Transverse colon (tissue), 4 donors: ENCODE results near the gene HMCN2. TPM values are rescaled to one million over a fixed set of nuclear protein-coding genes. Genes with fewer than 3 reads are reported as not detected.

Source experiments
- DNase-seq: peaks from one replicate; pipeline ENCODE4 v3.0.0-alpha.2; 2019
- H3K27ac ChIP-seq, 4 donors: fragments of 200-600 bp; sonication (generic); 2 replicates each; pipeline ENCODE4 v1.5.1; 2016 to 2018; ENCODE audit warnings: inconsistent platforms in 4 of 4
- H3K27me3 ChIP-seq: fragments of 200-600 bp; sonication (generic); 2 replicates; pipeline ENCODE4 v1.5.1; 2017; ENCODE audit warnings: inconsistent platforms
- H3K36me3 ChIP-seq, 4 donors: fragments of 200-600 bp; sonication (generic); 2 replicates each; pipeline ENCODE4 v1.5.1; 2017 to 2019; ENCODE audit warnings: inconsistent platforms in 4 of 4
- H3K4me1 ChIP-seq, 4 donors: fragments of 200-600 bp; sonication (generic); 2 replicates each; pipeline ENCODE4 v1.5.1; 2017 to 2020; ENCODE audit warnings: inconsistent platforms in 4 of 4
- H3K4me3 ChIP-seq, 4 donors: fragments of 200-600 bp; sonication (generic); 1 replicate in 1 of 4; 2 replicates in 3 of 4; pipeline versions ENCODE4 v1.5.1 to v1.6.1; 2017 to 2019; ENCODE audit warnings: inconsistent platforms in 4 of 4
- H3K9me3 ChIP-seq, 2 donors: fragments of 200-600 bp; sonication (generic); 2 replicates each; pipeline ENCODE4 v1.5.1; 2017 to 2019; ENCODE audit warnings: inconsistent platforms in 2 of 2
- EP300 ChIP-seq: sonication (generic); formaldehyde crosslinking; IDR thresholded peaks from one replicate; pipeline ENCODE4 v1.6.1; 2017; ENCODE audit warnings: antibody characterized with exemption, low read depth
- POLR2A ChIP-seq: fragments of 450-650 bp; IDR thresholded peaks from one replicate; pipeline ENCODE4 v1.6.1; 2016; ENCODE audit warnings: antibody characterized with exemption, mild to moderate bottlenecking, moderate library complexity
- POLR2AphosphoS5 ChIP-seq, 3 donors: sonication (generic); formaldehyde crosslinking; IDR thresholded peaks; one replicate each; pipeline ENCODE4 v1.6.1; 2016; ENCODE audit warnings: antibody characterized with exemption in 3 of 3
- WGBS, 2 donors: methylation state at CpG; one replicate each; pipeline ENCODE4 v1.1.5; 2018; ENCODE audit warnings: low coverage in 1 of 2; 5-methylcytosine and 5-hydroxymethylcytosine counted together
- in situ Hi-C, 4 donors: fragments of 200-750 bp; cut with MboI; loops; one replicate each; pipeline versions ENCODE4 v1.15.0 to v1.15.1; 2017; ENCODE audit warnings: low sequenced_read_pairs in 3 of 4, low pct_ligation_motif_present in 1 of 4, low pct_unique_long_range_greater_than_20kb in 1 of 4
- intact Hi-C: fragments of 100-400 bp; cut with DNase I; formaldehyde crosslinking; loops from one replicate; pipeline ENCODE4 v1.15.1; 2023; ENCODE audit warnings: low total_unique reads
- total RNA-seq, 4 donors: library from RNA; depleted of rRNA; stranded (reverse); fragments of >200 nt; gene quantifications; one replicate each; pipeline ENCODE4 v1.1.0, GENCODE V29; 2016
- TF ChIP-seq, protein P1 (sequence below), 5 experiments: fragments of 200-600 bp in 3 of 5; fragments of 450-650 bp in 2 of 5; sonication (generic) in 3 of 5; IDR thresholded peaks; 1 replicate in 2 of 5; 2 replicates in 3 of 5; pipeline ENCODE4 v1.5.1; 2016 to 2017; ENCODE audit warnings: antibody characterized with exemption in 5 of 5, inconsistent platforms in 3 of 5, mild to moderate bottlenecking in 2 of 5, moderate library complexity in 1 of 5

Gene HMCN2
- total RNA-seq, 4 donors from 2014 or later = 7.8 to 40.0 (median 15.2) TPM

DNA sequence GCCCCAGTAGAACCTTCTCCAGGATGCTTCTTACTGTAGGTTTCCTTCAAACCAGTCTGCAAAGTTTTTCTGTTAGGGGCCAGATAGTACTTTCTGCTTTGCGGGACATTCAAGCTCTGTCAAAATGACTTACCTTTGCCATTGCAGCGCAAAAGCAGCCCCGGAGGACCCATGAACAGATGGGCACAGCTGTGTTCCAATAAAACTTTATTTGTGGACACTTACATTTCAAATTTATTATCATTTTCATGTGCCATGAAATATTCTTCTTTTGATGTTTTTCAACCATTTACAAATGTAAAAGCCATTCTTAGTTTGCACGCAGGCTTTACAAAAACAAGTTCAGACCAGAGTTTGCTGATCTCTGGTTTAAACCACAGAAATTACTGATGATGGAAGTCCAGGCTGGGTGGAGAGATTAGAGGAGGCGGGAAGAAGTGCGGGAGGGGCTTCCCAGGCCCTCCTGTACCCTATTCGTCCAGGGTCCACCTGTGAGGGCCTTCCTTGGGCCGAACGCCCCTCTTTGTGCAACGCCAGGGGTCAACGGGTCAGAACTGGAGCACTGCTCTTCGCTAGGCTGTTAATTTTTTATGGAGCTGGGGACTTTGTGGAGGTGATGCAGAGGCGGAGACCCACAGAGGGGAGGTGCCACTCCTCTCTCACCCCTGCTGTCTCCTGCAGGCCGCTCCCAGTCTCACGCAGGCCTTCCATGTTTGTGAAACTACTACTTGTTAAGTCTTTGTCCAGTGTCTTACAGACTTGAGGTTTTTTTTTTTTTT is 171.6 kb downstream of the HMCN2 start:
- 80 to 100% methylated on average over 2 to 15 of the region's 15 CpGs for WGBS, 2 donors
- Histone ChIP-seq H3K4me3 (no peak overlapping the region), H3K36me3 (no peaks in the 10 kb centered on the region), H3K27ac (no peak overlapping the region), H3K9me3 (peaks cover 9 to 12% of the 10 kb centered on the region in 2 donors), H3K4me1 (peaks cover 0 to 13% (median 12%) of the 10 kb centered on the region in 4 donors), H3K27me3 (peaks cover 27% of the 10 kb centered on the region)
- no peak for TF ChIP-seq EP300
- no peak for TF ChIP-seq POLR2AphosphoS5 (IDR thresholded peaks at IDR 0.05)
- no peak for TF ChIP-seq POLR2A
- TF ChIP-seq, protein P1, sequence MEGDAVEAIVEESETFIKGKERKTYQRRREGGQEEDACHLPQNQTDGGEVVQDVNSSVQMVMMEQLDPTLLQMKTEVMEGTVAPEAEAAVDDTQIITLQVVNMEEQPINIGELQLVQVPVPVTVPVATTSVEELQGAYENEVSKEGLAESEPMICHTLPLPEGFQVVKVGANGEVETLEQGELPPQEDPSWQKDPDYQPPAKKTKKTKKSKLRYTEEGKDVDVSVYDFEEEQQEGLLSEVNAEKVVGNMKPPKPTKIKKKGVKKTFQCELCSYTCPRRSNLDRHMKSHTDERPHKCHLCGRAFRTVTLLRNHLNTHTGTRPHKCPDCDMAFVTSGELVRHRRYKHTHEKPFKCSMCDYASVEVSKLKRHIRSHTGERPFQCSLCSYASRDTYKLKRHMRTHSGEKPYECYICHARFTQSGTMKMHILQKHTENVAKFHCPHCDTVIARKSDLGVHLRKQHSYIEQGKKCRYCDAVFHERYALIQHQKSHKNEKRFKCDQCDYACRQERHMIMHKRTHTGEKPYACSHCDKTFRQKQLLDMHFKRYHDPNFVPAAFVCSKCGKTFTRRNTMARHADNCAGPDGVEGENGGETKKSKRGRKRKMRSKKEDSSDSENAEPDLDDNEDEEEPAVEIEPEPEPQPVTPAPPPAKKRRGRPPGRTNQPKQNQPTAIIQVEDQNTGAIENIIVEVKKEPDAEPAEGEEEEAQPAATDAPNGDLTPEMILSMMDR (IDR thresholded peaks at IDR 0.05) = no peak
- intact Hi-C loops (no loop called here), in situ Hi-C loops (no loop called here)
- no peak for DNase-seq

DNA sequence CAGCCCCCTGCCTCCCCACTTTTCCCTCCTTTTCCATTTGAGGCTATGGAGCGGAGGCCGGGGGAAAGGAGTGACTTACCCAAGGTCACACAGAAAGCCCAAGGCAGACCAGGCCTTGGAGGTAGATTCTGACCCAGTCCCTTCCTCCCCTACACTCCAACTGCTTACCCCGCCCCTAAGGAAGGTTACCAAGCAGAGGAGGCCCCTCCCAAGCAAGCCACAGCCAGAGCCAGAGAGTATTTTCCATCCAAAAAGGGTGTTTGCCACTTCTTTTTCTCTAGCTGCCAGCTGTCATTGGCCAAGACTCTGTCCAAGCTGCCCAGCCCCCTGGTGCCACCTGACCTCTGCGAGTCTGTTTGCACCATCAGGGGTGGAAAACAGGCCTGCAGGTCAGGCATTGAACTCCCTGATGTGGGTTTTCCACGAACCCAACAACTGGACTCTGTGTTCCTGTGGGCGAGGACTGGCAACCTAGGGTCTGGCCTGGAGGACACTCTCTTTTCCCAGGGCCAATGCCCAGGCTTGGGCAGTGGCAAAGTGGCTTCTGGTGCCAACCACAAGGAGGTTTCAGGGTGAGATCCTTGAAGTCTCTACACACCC is 172.9 kb downstream of the HMCN2 start:
- TF ChIP-seq EP300 (no peak), POLR2AphosphoS5 (IDR thresholded peaks at IDR 0.05) (no peak), POLR2A (no peak)
- TF ChIP-seq, protein P1 (IDR thresholded peaks at IDR 0.05) = no peak
- intact Hi-C loops = no loop called here
- H3K4me3 ChIP-seq = no peak overlapping the region
- WGBS, 2 donors = 84% methylated on average over 6 of the region's 6 CpGs; no CpG with 5 or more reads in 1 of the 2 donors
- H3K9me3 ChIP-seq = peaks cover 9 to 12% of the 10 kb centered on the region in 2 donors
- H3K27me3 ChIP-seq = peaks cover 19% of the 10 kb centered on the region
- in situ Hi-C loops = no loop called here
- peaks cover 0 to 5% (median 3%) of the 10 kb centered on the region in 4 donors for H3K4me1 ChIP-seq
- H3K36me3 ChIP-seq = no peaks in the 10 kb centered on the region
- no peak for DNase-seq
- no peak overlapping the region for H3K27ac ChIP-seq

DNA sequence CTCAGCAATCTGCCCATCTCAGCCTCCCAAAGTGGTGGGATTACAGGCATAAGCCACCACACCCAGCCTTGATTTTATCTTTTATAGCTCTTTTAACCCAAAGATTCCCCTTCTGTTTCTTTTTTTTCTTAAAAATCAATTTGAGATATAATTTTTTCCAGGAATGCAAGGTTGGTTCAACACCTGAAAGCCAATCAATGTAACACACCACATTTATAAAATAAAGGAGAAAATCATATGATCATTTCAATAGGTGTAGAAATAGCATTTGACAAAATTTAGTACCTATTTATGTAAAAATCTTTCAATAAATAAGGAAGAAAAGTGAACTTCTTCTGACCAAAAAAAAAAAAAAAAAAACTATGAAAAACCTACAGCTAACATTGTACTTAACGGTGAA is 175.5 kb downstream of the HMCN2 start:
- Histone ChIP-seq H3K27ac (no peak overlapping the region), H3K4me3 (no peak overlapping the region), H3K36me3 (no peaks in the 10 kb centered on the region), H3K27me3 (peaks cover 12% of the 10 kb centered on the region), H3K9me3 (peaks cover 9 to 12% of the 10 kb centered on the region in 2 donors), H3K4me1 (peaks cover 0 to 18% (median 16%) of the 10 kb centered on the region in 4 donors)
- intact Hi-C loops (no loop called here), in situ Hi-C loops (no loop called here)
- DNase-seq = no peak
- TF ChIP-seq POLR2A (no peak), POLR2AphosphoS5 (IDR thresholded peaks at IDR 0.05) (no peak), EP300 (no peak)
- TF ChIP-seq, protein P1 (IDR thresholded peaks at IDR 0.05) = no peak
- WGBS, 2 donors = 93% methylated on average over 1 of the region's 1 CpG; no CpG with 5 or more reads in 1 of the 2 donors

DNA sequence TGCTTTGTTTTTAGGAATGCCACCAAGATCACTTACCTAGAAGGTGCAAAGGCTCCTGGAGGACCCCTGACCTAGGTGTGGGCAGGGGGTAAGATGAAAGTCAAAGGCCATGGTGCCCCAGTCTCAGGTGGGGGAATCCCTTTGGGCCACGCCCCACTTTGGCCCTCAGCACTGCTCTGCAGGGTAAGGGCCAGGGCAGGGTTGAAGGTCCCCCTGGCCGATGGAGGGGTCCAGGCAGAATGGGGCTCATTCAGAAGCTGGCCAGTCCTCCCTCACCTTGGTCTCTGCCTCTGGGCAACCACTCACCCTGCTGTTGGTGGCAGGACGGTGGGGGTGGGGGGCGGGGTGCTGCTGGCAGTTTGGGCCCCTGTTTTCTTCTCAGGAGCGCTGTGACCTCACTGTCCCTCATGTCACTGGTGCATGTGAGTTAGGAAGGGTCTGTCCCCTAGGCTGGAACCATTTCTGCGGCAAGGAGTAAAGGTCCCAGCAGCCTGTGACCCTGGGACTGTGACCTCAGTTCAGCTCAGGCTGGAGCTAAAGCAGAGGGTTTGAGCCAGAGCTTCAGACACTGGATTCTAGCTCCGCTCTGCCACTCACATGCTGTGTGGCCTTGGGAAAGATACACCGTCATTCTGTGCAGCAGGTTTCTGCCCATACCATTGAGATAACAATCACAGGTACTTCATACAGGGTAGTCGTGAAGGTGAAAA is 177.3 kb downstream of the HMCN2 start:
- intact Hi-C loops = no loop called here
- in situ Hi-C loops = no loop called here
- WGBS, 2 donors = 85% methylated on average over 6 of the region's 9 CpGs; no CpG with 5 or more reads in 1 of the 2 donors
- H3K9me3 ChIP-seq = peaks cover 9 to 12% of the 10 kb centered on the region in 2 donors
- TF ChIP-seq, protein P1 (IDR thresholded peaks at IDR 0.05) = no peak
- TF ChIP-seq POLR2A (no peak), POLR2AphosphoS5 (IDR thresholded peaks at IDR 0.05) (no peak), EP300 (no peak)
- peaks cover 18 to 37% (median 31%) of the 10 kb centered on the region in 4 donors for H3K4me1 ChIP-seq
- H3K27me3 ChIP-seq = peaks cover 8% of the 10 kb centered on the region
- no peaks in the 10 kb centered on the region for H3K36me3 ChIP-seq
- H3K4me3 ChIP-seq = no peak overlapping the region
- DNase-seq = no peak
- H3K27ac ChIP-seq = no peak overlapping the region
